GM19372 (cell line): ENCODE results near the gene RAPSN.

Experiments
- ATAC-seq: cut with Tn5 transposase; IDR thresholded peaks from one replicate; pipeline ENCODE4 v1.9.1; 2021; ENCODE audit warnings: mild to moderate bottlenecking, low read depth, moderate library complexity; ENCODE audit not compliant: unreplicated experiment

The RAPSN gene

DNA sequence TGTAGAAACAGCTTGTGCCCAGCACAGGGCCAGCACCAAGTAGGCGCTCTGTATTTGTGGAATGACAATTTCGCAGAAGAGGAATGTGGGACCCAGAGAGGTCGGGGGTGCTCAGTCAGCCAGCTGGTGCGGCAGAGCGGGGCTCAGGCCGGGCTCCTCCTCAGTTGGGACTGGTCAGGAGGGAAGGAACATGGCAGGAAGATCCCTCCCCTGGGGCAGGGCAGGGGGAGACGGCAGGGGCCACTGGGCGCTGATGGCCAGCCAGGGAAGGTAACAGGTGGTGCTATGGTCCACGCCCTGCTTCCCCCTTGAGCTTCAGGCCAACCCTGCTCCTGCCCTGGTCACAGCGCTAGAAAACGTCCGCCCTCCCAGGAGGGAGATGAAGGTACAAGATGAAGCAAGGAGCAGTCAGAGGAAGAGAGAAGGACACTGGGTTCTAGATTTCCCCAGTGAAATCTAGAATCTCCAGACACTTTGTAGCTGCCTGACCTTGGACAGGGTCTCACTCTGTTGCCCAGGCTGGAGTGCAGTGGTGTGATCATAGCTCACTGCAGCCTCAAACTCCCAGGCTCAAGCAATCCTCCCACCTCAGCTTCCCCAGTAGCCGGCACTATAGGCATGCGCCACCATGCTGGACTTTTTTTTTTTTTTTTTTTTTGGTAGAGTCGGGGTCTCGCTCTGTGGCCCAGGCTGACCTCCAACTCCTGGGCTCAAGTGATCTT, 57.1 kb downstream of the RAPSN start:
- no peak for ATAC-seq

GRCh38 chr11:47391077-47391583, 57.8 kb downstream of the RAPSN start:
- ATAC-seq = no peak

DNA sequence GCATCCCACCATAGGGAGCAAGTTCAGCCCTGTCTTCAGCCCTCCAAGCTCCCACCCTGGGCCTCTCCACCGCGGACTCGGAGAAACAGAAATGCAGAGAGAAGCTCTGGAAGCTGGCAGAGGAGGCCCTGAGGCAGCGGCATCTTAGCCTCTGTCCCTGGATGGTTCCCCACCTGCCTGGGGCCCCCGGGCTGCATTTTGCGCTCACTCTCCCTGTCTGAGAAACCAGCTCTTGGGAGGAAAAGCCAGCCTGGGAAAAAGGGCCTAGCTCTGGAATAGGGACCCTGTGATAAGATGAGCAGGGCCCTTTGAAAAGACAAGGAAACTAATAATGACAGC, 58.5 kb downstream of the RAPSN start:
- no peak for ATAC-seq

DNA sequence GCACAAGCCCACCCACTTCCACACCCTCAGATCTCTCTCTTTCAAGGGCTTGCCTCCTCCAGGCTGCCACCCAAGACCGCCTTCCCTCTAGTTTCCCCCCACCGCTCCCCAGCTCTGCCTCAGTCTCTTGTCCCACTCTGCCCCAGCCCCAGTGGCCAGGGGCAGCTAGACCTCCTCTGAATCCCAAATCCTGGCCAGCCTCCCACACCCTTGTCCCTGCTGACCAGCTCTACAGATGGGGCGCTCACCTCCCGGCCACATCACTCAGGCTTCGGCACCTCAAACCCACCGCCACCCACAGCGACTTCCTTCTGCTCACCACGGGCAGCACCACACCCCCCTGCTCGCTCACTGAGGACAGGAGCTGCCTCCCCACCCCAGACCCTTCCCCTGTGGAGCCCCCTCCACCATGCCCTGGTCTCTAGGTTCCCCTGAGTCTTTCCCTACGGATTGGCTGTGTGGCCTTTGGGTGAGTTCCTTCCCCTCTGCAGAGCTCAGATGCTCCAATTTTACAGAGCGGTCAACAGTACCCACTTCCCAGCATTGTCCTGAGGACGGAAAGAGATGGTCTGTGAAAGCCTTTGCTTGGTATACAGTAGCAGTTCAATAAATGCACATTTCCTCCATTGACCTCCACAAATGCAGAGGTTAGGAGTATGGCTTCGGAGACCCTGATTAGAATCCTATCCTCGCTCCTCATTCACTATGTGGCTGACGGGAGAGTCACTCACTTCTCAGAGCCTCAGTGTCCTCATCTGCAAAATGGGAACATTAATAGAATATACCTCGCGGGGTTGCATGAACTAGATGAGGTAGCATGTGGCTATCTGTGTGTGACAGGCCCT, 59.1 kb downstream of the RAPSN start:
- ATAC-seq = no peak

- ATAC-seq = no peak
Observed at GRCh38 chr11:47388697-47389576, 60.0 kb downstream of the RAPSN start.

GRCh38 chr11:47387944-47388696, 60.8 kb downstream of the RAPSN start:
- ATAC-seq = no peak
